Stimulated activated CD4-positive, alpha-beta T cell treated with anti-CD3 and anti-CD28 coated beads, Interleukin-12 subunit alpha, Interleukin-12 subunit beta, amount 100 ng/mL, for 24 hours (primary cell): ENCODE data around the gene ESPN.
"Not testable (repeated sequence)": the region's sequence is repeated elsewhere in the genome, so short reads cannot be mapped to it uniquely, and the experiment has no call there.

Experiments used
- DNase-seq, 2 experiments: peaks; one replicate each; pipeline ENCODE4 v3.0.0-alpha.2; 2020; ENCODE audit warnings: low read depth in 2 of 2

Gene ESPN, protein sequence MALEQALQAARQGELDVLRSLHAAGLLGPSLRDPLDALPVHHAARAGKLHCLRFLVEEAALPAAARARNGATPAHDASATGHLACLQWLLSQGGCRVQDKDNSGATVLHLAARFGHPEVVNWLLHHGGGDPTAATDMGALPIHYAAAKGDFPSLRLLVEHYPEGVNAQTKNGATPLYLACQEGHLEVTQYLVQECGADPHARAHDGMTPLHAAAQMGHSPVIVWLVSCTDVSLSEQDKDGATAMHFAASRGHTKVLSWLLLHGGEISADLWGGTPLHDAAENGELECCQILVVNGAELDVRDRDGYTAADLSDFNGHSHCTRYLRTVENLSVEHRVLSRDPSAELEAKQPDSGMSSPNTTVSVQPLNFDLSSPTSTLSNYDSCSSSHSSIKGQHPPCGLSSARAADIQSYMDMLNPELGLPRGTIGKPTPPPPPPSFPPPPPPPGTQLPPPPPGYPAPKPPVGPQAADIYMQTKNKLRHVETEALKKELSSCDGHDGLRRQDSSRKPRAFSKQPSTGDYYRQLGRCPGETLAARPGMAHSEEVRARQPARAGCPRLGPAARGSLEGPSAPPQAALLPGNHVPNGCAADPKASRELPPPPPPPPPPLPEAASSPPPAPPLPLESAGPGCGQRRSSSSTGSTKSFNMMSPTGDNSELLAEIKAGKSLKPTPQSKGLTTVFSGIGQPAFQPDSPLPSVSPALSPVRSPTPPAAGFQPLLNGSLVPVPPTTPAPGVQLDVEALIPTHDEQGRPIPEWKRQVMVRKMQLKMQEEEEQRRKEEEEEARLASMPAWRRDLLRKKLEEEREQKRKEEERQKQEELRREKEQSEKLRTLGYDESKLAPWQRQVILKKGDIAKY

DNA sequence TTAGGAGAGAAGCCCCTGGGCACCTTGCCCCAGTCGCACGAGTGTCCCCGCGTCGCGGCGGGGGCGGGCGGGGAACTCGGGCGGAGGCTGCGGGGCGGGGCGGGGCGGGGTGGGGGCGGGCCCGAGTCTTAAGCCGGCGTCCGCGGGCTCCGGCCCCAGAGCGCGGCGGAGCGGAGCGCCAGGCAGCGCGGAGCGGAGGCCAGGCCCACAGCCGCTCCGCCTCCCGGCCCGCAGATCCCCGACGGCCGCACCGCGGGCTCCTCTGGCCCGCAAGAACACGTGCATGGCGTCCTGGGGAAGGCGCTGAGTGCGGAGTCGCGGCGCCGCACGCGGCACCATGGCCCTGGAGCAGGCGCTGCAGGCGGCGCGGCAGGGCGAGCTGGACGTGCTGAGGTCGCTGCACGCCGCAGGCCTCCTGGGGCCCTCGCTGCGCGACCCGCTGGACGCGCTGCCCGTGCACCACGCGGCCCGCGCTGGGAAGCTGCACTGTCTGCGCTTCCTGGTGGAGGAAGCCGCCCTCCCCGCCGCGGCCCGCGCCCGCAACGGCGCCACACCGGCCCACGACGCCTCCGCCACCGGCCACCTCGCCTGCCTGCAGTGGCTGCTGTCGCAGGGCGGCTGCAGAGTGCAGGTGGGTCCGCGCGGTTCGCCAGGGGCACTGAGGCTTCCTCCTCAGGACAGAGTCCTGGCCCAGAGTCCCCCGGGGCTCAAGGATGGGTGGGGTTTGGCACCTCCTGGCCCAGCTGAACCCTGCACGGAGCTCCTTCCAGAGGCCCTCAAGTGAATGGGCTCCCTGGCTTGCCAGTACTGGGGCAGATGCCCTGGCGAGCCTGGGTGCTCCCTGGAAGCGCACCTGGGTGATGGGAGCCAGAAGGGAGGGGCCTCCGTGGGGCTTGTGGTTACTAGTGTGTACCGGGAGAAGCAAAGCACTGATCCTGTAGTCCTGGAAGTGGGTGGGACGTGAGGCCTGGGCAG, at the start of gene ESPN:
Gene ESPN, plus strand, starts transcription at position 158 of the 975 bp plus-strand sequence. Its CDS starts 180 bp downstream, at position 338.
- no peak for DNase-seq

DNA sequence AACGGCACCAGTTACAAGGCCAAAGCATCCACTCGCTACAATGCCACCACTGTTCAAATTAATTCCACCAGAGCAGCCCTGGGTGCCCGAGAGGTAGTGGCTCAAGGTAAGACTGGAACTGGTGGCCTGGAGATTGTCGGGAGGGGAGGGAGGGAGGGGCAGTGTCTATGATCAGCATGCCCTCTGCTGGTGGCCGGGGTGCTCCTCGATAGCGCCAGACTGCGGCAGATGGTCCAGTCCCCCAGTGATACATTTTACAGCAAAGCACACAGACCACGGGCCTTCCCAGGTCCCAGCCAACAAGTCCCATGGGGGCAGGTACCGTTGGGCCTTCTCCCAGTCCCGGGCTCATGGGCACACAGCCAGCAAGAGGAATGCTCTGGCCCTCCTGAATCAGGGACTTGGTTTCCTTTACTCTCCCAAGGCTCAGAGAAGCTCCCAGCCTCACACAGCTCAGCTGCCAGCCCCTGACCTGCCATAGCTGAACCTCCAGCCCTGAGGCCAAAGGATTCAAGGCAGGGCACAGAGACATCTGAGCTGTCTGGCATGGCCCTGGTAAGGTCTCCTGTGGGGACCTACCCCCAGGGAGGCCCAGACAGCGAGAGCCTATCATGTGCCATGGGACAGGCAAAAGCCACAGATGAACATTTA, 46.4 kb upstream of the ESPN start:
- no peak for DNase-seq

DNA sequence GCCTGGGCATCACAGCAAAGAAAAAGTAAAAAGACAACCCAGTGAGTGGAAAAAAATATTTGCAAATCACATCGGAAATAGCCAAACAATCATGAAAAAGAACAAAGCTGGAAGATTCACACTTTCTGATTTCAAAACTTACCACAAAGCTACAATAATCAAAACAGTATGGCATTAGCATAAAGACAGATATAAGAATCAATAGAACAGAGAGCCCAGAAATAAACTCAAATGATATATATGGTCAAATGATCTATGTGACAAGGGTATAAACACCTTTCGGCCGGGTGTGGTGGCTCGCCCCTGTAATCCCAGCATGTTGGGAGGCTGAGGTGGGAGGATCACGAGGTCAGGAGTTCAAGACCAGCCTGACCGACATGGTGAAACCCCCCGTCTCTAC, 44.5 kb upstream of the ESPN start:
- no peak for DNase-seq

DNA sequence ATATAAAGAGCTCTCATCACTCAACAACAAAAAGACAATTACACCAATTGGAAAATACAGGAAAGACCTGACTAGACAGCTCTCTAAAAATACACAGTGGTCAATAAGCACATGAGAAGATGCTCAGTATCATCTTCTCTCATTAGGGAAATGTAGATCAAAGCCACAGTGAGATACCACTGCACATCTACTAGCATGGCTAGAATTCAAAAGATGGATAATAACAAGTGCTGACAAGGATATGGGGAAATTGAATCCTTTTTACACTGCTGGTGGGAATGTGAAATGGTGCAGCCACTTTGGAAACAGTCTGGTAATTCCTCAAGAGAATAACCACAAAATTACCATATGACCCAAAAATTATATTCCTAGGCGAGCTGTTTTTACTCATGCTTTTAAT, 40.4 kb upstream of the ESPN start:
- no peak for DNase-seq

DNA sequence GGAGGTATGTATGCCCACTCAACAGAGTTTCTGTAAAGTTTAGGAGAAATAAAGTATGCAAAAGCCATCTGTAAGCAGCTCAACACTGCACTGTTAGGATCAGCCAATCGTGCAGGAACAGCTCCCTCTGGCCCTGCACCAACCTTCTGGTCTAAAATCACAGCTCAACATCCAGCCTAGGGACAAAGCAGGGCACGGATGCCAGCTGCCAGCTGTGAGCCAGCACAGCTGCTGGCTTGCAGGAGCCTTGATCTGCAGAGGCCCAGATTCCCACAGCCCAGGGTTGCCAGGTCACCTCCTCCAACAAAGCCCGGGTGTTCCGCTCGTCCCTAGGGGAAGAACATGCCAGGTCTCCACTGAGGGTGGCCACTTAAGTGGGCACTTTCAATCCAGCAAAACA, 39.6 kb upstream of the ESPN start:
- no peak for DNase-seq

DNA sequence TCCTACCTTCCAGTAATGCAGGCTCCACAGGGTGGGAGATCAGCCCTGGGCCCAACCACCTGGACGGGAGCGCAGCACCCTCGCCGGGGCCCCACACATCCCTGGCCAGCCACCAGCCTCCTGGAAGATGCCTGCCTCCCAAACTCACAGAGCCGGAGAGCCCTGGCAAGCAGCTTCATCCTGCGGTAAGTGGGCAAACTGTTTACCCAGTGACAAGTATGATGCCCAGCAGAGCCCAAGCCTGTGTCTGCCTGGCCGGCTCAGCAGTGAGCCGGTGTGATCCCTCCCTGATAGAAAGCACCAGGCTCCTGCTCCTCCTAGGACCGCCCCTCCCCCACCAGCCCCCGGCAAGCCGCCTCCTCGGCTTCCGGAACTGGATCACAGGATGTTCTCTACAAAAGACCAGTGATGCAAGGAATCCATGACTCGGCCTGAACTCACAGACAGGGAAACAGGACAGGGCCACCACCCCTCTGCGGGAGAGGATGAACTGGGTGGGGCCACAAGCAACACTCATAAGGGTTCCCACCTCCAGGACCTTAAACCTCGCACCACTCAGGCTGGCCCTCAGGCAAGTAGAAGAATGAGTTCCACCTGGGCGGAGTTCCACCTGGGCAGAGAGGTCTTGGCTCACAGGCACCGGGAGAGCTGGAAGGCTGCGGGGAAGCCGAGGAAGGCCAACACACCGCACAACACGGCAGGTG, 38.9 kb upstream of the ESPN start:
- no peak for DNase-seq

DNA sequence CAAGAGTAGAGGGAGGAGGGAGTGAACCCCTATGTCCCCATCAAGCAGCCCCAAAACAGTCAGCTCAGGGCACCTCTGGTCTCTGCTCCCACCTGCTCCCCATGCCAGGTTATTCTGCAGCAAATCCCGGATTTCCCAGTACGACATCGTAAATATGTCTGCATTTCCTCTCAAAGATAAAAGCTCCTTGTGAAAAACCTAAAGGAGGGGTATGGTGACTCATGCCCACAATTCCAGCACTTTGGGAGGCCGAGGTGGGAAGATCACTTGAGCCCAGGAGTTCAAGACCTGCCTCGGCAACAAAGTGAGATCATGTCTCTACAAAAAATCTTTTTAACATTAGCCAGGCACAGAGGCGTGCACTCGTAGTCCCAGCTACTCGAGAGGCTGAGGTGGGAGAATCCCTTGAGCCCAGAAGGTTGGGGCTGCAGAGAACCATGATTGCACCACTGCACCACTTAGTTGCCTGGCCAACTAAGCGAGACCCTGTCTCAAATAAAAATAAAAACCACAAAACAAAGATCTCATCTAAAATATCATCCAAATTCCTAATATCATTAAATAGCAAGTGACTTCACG, 38.1 kb upstream of the ESPN start:
- DNase-seq = no peak

DNA sequence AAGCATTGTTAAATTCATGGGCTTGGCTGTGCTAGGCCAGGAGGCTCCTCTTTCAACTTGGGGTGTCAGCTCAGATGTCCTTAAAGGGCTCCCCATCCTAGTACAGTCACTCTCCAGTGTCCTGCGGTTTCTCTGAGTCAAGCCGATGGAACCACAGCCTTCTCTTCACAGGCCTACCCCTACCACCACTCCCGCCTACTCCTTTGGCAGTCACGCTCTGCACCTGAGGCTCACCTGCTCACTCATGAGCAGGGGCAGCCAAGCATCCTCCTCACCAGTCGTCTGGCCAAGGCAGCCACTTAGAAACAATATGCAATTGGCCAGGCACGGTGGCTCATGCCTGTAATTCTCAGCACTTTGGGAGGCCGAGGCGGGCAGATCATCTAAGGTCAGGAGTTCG, 34.6 kb upstream of the ESPN start:
- DNase-seq = no peak

DNA sequence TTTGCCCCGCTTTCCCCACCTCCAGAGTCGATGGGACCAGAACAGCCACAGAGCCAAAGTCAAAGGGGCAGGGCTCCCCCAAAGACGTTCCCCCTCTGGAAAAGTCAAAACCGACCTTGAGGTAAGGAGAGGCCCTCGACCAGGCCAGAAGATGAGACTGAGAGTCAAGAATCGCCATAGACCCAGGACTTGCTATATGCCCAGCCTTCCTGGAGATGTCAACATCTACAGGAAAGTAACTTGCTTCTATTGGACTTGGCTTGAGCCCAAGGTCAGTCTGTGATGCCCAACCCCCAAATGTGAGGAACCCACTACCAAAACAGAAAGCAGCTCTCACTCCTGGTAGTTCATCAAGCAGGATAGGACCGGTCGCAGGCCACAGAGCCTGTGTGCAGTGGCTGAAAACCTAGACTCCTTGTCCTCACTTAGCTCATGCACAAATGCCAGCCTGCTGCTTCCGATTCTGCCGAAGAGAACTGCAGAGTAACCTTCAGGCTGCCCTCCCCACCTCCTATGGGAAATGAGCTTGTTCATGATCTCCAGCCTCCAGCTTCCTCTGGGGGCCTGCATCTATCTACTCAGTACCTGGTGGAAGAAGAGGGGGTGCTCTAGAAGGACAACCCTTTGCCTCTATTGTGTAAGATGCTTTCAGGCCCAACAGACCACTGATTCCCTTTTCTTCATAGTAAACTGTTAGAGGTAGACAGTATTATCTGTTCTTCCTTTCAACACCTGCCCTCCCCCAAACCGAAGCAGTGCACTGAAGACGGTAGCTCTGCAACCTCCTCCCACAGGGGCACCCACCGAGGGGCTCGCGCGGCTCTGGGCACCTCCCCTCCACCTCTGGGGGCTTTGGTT, 32.4 kb upstream of the ESPN start:
- DNase-seq = no peak

DNA sequence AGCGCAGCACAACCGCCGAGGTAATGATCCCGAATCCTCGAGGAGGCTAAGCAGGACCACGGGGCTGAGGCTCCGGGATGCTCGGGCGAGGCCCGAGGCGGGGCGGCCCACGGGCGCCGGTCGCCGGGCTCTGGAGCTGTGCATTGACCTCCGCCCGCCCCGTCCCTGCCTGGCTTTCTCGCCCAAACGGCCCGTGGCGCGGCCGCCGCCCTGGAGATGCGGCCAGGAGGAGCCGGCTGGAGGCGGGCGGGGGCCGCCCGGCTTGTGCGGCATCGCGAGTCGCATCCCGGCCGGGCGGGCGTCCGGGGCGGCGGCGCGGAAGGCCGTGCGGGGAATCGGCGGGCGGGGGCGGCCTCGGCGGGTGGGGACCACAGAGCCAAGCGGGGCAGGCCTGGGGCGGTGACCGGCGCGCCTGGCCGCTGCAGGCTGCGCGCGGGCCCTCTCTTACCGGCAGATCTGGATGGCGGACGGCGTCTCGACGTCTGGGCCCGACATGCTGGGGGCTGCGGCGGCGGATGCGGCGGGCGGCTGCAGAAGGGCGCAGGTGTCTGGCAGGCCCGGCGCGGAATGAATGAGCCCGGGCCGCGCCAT, 31.7 kb upstream of the ESPN start:
- DNase-seq = no peak

DNA sequence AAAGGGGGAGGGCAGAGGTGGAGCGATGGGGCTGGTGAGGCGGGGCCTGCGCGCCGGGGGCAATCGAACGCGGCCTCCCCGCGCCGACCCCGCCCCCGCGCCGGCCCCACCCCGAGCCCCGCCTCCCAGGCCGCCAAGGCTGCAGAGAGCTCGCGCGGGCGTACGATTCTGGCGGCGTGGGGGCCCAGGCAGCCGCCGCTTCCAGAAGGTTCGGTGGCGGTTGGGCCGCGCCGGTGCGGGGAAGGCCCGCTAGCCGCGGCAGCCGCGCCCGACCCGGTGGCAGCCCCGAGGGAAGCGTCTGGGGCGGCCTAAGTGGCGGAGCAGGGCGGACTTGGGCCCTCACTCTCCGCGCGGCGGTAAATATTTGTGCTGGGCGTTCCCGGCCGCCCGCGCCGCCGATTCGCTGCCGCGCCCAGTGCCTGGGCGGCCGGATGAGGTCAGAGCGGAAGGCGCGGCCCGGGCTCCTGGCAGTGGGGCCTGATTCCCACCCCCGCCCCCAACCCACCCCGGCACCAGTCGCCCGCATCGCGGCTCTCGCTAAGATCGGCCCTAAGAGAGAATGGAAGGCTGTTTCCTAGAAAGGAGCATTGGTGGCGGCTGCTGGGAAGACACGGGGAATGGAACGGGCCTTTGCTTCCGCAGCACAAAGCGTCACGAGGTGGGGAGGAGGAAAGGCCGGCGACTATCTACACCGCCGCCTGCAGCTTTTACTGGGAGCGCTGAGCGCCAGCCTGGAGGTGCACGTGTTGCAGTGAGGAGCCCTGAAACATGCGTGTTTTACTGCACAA, 31.0 kb upstream of the ESPN start, which contains the start of gene ACOT7:
Gene ACOT7, minus strand, starts transcription at position 368 of the 788 bp plus-strand sequence. CDS start 368 bp downstream, outside the sequence.
- peak; percentile 73 to 88 for DNase-seq

DNA sequence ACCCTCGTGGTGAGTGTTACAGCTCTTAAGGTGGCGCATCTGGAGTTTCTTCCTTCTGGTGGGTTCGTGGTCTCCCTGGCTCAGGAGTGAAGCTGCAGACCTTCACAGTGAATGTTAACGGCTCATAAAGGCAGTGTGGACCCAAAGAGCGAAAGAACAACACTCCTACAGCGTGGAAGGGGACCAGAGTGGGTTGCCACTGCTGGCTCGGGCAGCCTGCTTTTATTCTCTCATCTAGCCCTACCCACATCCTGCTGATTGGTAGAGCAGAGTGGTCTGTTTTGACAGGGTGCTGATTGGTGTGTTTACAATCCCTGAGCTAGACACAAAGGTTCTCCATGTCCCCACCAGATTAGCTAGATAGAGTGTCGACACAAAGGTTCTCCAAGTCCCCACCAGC, 29.4 kb upstream of the ESPN start:
- DNase-seq = not testable (repeated sequence)

DNA sequence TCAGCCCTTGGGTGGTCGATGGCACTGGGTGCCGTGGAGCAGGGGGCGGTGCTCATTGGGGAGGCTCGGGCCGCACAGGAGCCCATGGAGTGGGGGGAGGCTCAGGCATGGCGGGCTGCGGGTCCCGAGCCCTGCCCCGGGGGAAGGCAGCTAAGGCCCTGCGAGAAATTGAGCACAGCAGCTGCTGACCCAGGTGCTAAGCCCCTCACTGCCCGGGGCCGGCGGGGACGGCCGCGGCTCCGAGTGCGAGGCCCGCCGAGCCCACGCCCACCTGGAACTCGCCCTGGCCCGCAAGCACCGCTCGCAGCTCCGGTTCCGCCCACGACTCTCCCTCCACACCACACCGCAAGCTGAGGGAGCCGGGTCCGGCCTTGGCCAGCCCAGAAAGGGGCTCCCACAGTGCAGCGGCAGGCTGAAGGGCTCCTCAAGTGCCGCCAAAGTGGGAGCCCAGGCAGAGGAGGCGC, 28.8 kb upstream of the ESPN start:
- not testable (repeated sequence) for DNase-seq

DNA sequence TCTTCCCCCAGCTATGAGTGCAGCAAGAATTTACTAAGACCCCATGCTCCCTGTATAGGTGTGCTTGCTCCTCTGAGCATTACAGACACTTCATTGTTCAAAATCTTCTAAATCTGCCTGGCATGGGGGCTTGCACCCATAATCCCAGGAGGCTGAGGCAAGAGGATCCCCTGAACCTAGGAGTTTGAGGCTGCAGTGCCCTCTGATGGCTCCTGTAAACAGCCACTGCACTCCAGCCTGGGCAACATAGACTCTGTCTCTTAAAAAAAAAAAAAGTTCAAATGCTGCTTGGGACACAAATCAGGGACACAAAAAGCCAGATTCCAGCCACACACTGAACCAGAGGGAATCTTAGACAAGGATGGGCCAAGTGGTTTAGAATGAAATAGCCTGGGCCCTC, 27.6 kb upstream of the ESPN start:
- DNase-seq = no peak

DNA sequence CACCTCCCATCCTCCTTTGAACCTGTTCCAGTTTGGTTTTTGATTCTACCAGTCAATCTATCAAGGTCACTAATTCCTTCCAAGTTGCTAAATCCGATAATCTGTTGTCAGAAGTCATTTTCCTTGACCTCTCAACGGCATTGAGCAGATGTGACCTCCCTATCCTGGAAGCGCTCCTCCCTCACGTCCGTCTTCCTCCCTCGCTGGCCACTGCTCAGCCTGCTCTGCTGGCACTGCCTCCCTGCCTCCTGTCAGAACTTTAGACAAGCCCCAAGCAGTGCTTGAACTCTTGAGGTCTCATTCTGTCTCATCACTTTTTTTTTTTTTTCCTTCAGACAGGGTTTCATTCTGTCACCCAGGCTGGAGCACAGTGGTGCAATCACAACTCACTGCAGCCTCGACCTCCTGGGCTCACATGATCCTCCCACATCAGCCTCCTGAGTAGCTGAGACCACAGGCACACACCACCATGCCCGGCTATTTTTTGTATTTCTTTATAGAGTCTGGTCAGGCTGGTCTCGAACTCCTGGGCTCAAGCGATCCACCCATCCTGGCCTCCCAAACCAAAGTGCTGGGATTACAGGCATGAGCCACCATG, 26.6 kb upstream of the ESPN start:
- no peak for DNase-seq

DNA sequence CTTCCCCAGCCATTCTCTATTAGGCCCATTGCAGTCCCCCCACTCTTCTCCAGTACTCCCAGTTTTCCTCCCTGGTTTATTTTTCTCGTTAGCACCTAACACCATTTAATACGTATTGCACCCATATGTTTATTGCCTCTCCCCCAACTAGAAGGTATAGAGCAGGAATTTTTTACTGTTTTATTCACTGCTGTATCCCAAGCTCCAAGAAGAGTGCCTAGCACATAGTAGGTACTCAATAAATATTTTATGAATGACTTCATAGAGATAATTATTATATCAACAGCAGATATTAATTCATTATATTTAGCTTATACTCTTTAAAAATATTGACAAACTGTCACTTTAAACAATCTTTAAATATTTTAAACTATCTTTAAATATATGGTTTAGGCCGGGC, 25.3 kb upstream of the ESPN start:
- no peak for DNase-seq

DNA sequence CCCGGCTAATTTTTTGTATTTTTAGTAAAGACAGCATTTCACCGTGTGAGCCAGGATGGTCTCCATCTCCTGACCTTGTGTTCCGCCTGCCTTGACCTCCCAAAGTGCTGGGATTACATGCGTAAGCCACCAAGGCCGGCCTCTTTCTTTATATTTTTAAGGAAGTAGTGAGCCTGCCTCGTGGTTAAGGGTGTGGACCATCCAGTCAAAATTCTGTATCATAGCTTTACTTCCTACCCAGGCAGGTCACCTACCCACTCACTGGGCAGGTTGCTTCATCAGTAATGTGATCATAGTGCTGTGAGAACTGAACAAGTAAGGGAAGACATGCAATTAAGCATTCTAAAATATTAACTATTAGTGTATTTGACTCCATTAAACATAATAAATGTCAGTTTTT, 22.9 kb upstream of the ESPN start:
- no peak for DNase-seq
